ENCODE results near the gene YEATS2. TPM values are rescaled to one million over a fixed set of nuclear protein-coding genes. Genes with fewer than 3 reads are reported as not detected.

The YEATS2 gene
- total RNA-seq, 1 experiment from 2014 or later, result 38.6 TPM

DNA sequence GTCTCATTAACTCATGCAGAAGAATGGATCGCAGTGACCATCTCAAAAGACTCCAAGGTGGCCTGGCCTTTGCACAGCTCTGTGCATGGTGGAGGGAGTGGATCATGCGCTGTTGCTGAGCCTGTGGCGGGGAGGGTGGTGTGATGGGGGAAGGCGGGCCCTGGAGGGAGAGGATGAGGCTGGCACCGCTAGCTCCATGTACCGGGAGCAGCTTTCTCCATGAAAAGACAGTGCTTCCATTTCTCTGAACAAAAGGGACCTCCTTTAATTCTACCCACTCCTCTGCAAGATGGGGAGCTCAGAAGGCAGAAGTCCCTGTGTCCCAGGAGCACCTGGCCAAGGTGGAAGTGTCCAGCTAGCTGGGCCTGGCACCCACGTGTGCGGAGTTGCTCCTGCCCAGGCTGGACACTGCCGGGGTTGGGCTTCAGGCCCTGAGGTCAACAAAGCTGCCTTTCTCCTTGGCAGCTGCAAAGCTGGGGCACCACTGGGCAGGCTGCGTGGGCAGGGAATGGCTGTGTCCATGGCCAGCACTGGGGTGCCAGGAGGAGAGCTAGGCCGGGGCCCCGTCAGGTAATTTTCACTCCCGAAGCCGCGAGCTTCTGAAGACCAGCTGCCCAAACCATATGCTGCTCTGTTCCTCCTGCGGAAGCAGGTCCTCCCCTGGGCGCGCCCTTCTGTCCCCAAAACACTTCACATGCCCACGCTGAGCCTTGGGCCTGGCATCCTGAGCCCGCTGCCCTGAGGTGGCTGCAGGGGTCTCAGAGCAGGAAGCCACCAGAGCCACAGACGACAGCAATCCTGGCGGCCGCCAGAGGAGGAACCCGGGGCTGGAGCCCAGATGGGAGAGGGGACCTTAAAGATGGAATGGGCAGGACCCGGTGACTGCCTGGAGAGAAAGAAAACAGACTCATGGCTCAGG is 121.4 kb downstream of the YEATS2 start:
- CTCF ChIA-PET, result no interaction called here
- Histone ChIP-seq H3K79me2 (ENCODE audit: insufficient read depth, low read length) (peaks cover 4% of the 10 kb centered on the region; the same call in 1 of the 2 replicates), H3K4me3 (replicated peaks in 1 of 2; ENCODE audit: low read depth in 1 of 2, low read length in 2 of 2) (no peak overlapping the region), H3K4me1 (ENCODE audit: control insufficient read depth in 1 of 2, insufficient read depth in 2 of 2, low read length in 2 of 2) (peaks cover 3 to 4% of the 10 kb centered on the region in 2 experiments; a peak in 3 of 4 replicates), H3K9me3 (ENCODE audit: control insufficient read depth in 1 of 2, insufficient read depth in 1 of 2, low read depth in 1 of 2, low read length in 2 of 2) (no peaks in the 10 kb centered on the region), H3K36me3 (ENCODE audit: control insufficient read depth in 1 of 2, insufficient read depth in 2 of 2, low read length in 2 of 2) (no peaks in the 10 kb centered on the region), H3K27me3 (ENCODE audit: insufficient read depth, low read length) (no peaks in the 10 kb centered on the region), H2AFZ (ENCODE audit: low read depth, low read length, poor library complexity, severe bottlenecking) (no peak overlapping the region), H4K20me1 (ENCODE audit: insufficient read depth) (no peaks in the 10 kb centered on the region), H3K9ac (ENCODE audit: low read length) (no peak overlapping the region), H3K9me2 (ENCODE audit: insufficient read depth) (no peaks in the 10 kb centered on the region), H3K27ac (ENCODE audit: low read depth, low read length) (no peak overlapping the region), H3K4me2 (ENCODE audit: low read length) (no peak overlapping the region)
- intact Hi-C loops (cut with micrococcal nuclease), result no loop called here
- POLR2A ChIA-PET, result no interaction called here
- BruUV-seq (replicated peaks), result no TSS peak
- ATAC-seq, result no peak
- TF ChIP-seq, protein P1, sequence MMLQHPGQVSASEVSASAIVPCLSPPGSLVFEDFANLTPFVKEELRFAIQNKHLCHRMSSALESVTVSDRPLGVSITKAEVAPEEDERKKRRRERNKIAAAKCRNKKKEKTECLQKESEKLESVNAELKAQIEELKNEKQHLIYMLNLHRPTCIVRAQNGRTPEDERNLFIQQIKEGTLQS (IDR thresholded peaks at IDR 0.05), result no peak
- TF ChIP-seq SP1 (IDR thresholded peaks at IDR 0.05; ENCODE audit: low read depth) (no peak), SRF (IDR thresholded peaks at IDR 0.05; ENCODE audit: low read depth) (no peak), RAD21 (IDR thresholded peaks at IDR 0.05; ENCODE audit: low read depth) (no peak), CBX3 (IDR thresholded peaks at IDR 0.05; ENCODE audit: low read depth) (no peak), EGR1 (IDR thresholded peaks at IDR 0.05; ENCODE audit: low read depth) (no peak), POLR2AphosphoS5 (IDR thresholded peaks at IDR 0.05; ENCODE audit: low read depth, low read length) (no peak), FOSL1 (IDR thresholded peaks at IDR 0.05; ENCODE audit: low read depth) (no peak)
- TF ChIP-seq, protein P2, sequence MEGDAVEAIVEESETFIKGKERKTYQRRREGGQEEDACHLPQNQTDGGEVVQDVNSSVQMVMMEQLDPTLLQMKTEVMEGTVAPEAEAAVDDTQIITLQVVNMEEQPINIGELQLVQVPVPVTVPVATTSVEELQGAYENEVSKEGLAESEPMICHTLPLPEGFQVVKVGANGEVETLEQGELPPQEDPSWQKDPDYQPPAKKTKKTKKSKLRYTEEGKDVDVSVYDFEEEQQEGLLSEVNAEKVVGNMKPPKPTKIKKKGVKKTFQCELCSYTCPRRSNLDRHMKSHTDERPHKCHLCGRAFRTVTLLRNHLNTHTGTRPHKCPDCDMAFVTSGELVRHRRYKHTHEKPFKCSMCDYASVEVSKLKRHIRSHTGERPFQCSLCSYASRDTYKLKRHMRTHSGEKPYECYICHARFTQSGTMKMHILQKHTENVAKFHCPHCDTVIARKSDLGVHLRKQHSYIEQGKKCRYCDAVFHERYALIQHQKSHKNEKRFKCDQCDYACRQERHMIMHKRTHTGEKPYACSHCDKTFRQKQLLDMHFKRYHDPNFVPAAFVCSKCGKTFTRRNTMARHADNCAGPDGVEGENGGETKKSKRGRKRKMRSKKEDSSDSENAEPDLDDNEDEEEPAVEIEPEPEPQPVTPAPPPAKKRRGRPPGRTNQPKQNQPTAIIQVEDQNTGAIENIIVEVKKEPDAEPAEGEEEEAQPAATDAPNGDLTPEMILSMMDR (IDR thresholded peaks at IDR 0.05 in 2 of 3, conservative IDR thresholded peaks at IDR 0.05 in 1 of 3; ENCODE audit: borderline replicate concordance in 1 of 3, insufficient read depth in 1 of 3, low read depth in 2 of 3, low read length in 2 of 3), result no peak
- TF ChIP-seq, protein P3, sequence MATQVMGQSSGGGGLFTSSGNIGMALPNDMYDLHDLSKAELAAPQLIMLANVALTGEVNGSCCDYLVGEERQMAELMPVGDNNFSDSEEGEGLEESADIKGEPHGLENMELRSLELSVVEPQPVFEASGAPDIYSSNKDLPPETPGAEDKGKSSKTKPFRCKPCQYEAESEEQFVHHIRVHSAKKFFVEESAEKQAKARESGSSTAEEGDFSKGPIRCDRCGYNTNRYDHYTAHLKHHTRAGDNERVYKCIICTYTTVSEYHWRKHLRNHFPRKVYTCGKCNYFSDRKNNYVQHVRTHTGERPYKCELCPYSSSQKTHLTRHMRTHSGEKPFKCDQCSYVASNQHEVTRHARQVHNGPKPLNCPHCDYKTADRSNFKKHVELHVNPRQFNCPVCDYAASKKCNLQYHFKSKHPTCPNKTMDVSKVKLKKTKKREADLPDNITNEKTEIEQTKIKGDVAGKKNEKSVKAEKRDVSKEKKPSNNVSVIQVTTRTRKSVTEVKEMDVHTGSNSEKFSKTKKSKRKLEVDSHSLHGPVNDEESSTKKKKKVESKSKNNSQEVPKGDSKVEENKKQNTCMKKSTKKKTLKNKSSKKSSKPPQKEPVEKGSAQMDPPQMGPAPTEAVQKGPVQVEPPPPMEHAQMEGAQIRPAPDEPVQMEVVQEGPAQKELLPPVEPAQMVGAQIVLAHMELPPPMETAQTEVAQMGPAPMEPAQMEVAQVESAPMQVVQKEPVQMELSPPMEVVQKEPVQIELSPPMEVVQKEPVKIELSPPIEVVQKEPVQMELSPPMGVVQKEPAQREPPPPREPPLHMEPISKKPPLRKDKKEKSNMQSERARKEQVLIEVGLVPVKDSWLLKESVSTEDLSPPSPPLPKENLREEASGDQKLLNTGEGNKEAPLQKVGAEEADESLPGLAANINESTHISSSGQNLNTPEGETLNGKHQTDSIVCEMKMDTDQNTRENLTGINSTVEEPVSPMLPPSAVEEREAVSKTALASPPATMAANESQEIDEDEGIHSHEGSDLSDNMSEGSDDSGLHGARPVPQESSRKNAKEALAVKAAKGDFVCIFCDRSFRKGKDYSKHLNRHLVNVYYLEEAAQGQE (IDR thresholded peaks at IDR 0.05; ENCODE audit: low read depth), result no peak
- TF ChIP-seq, protein P4, sequence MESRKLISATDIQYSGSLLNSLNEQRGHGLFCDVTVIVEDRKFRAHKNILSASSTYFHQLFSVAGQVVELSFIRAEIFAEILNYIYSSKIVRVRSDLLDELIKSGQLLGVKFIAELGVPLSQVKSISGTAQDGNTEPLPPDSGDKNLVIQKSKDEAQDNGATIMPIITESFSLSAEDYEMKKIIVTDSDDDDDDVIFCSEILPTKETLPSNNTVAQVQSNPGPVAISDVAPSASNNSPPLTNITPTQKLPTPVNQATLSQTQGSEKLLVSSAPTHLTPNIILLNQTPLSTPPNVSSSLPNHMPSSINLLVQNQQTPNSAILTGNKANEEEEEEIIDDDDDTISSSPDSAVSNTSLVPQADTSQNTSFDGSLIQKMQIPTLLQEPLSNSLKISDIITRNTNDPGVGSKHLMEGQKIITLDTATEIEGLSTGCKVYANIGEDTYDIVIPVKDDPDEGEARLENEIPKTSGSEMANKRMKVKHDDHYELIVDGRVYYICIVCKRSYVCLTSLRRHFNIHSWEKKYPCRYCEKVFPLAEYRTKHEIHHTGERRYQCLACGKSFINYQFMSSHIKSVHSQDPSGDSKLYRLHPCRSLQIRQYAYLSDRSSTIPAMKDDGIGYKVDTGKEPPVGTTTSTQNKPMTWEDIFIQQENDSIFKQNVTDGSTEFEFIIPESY (IDR thresholded peaks at IDR 0.05; ENCODE audit: extremely low read depth, insufficient replicate concordance, low read length), result no peak
- RAD21 ChIA-PET (ENCODE audit: low non-redundant PET in 1 of 2, low total read pairs in 2 of 2, uncharacterized antibody in 2 of 2, unreplicated experiment in 2 of 2), result no interaction called here
- DNase-seq (ENCODE audit: low read depth, low spot score), result no peak

Data from HCT116 (cell line).